MM.1S (cell line): Measurements from ENCODE around the gene SPATA31E1.
"Not testable (repeated sequence)": the region's sequence is repeated elsewhere in the genome, so short reads cannot be mapped to it uniquely, and the experiment has no call there.

ENCODE experiments used
- DNase-seq: peaks from one replicate; pipeline ENCODE4 v3.0.0-alpha.2; 2015
- H2AFZ ChIP-seq: fragments of 300-600 bp; sonication (generic); 2 replicates; pipeline ENCODE4 v1.6.0; 2016; ENCODE audit warnings: antibody characterized with exemption, low read length
- H3F3A ChIP-seq: fragments of 300-600 bp; sonication (generic); 2 replicates; pipeline ENCODE4 v1.6.1; 2016; ENCODE audit warnings: mild to moderate bottlenecking, antibody characterized with exemption, low read length, moderate library complexity, mixed read lengths; ENCODE audit not compliant: insufficient read depth
- H3K27ac ChIP-seq: fragments of 300-600 bp; sonication (generic); 2 replicates; pipeline ENCODE4 v1.5.1; 2016; ENCODE audit warnings: mild to moderate bottlenecking, low read length
- H3K27me3 ChIP-seq: fragments of 300-600 bp; sonication (generic); replicated peaks from 2 replicates; pipeline ENCODE4 v1.6.0; 2016; ENCODE audit warnings: low read length; ENCODE audit not compliant: insufficient read depth
- H3K36me3 ChIP-seq: fragments of 300-600 bp; sonication (generic); replicated peaks from 2 replicates; pipeline ENCODE4 v1.6.1; 2016; ENCODE audit warnings: mild to moderate bottlenecking, low read length, mixed read lengths; ENCODE audit not compliant: insufficient read depth
- H3K4me1 ChIP-seq: fragments of 300-600 bp; sonication (generic); 2 replicates; pipeline ENCODE4 v1.6.1; 2016; ENCODE audit warnings: low read length, mixed read lengths
- H3K4me2 ChIP-seq: fragments of 300-600 bp; sonication (generic); 2 replicates; pipeline ENCODE4 v1.6.0; 2016; ENCODE audit warnings: low read depth, low read length
- H3K4me3 ChIP-seq: fragments of 300-600 bp; sonication (generic); 2 replicates; pipeline ENCODE4 v1.5.1; 2016; ENCODE audit warnings: low read length, mixed read lengths
- H3K79me2 ChIP-seq: fragments of 300-600 bp; sonication (generic); 2 replicates; pipeline ENCODE4 v1.6.1; 2016; ENCODE audit warnings: mixed run types, low read length, mixed read lengths
- H3K9ac ChIP-seq: fragments of 300-600 bp; sonication (generic); 2 replicates; pipeline ENCODE4 v1.6.1; 2016; ENCODE audit warnings: low read length, mixed read lengths
- H3K9me2 ChIP-seq: fragments of 300-600 bp; sonication (generic); replicated peaks from 2 replicates; pipeline ENCODE4 v1.6.1; 2016; ENCODE audit warnings: mild to moderate bottlenecking, low read length, mixed read lengths; ENCODE audit not compliant: insufficient read depth
- H3K9me3 ChIP-seq: fragments of 300-600 bp; sonication (generic); replicated peaks from 2 replicates; pipeline ENCODE4 v1.6.1; 2016; ENCODE audit warnings: mild to moderate bottlenecking, low read length, mixed read lengths; ENCODE audit not compliant: insufficient read depth
- H4K20me1 ChIP-seq: fragments of 300-600 bp; sonication (generic); 2 replicates; pipeline ENCODE4 v1.6.1; 2016; ENCODE audit warnings: mild to moderate bottlenecking, low read length, moderate library complexity, mixed read lengths; ENCODE audit not compliant: insufficient read depth

SPATA31E1 gene

DNA sequence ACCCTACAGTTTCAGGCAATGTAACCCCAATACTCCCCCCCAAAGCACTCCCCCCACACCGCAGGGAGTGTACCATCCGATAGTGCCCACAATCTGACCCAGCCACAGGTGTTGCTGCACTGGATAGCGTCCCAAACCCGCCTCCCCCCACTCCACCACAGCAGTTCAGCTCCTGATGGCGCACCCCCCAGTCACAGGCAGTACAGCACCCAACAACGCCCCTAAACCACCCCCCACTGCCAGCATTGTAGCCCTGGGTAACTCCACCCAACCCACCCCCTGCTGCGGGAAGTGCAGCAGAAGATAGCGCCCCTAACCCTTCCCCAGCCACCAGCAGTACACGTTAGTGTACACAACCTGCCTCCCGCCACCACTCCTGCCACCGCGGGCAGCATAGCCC, 55.7 kb downstream of the SPATA31E1 start:
- not testable (repeated sequence) for H3K9me2 ChIP-seq, H3K36me3 ChIP-seq, H3K79me2 ChIP-seq, H3K4me1 ChIP-seq, H3F3A ChIP-seq, H3K4me2 ChIP-seq, H3K9me3 ChIP-seq, H3K9ac ChIP-seq, H4K20me1 ChIP-seq, H3K27me3 ChIP-seq, H3K27ac ChIP-seq, DNase-seq, H2AFZ ChIP-seq, H3K4me3 ChIP-seq
